Measurements from ENCODE around the gene SFXN5.

DNA sequence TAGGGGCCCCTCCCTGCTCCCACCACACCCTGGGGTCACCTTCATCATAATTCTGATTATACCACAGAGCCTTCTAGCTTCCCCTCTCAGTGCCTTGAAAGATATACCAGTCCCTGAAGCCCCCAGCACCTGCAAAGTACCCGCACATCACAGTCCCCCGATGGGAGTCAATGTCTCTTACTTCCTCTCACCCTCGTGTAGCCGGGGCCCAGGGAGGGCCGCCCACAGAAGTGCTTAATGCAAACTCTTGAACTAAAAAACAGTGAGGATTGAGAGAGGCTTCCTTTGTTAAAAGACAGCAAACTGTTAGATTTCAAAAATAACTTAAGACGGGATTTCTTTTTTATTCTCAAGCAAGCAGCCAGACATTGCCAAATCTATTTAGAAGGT, 76.5 kb downstream of the SFXN5 start:
- no peak for TF ChIP-seq POLR2AphosphoS5 (IDR thresholded peaks at IDR 0.05; ENCODE audit: low read depth, low read length)
- TF ChIP-seq TAF1 (IDR thresholded peaks at IDR 0.05; ENCODE audit: borderline replicate concordance, insufficient read depth, low read length), result no peak
- no peak for TF ChIP-seq FOXP2 (optimal IDR thresholded peaks at IDR 0.05; ENCODE audit: borderline replicate concordance, extremely low read depth, extremely low read length, insufficient read depth)
- no peak for TF ChIP-seq REST (IDR thresholded peaks at IDR 0.05; ENCODE audit: insufficient read depth in 1 of 2, low read depth in 2 of 2, low read length in 2 of 2)
- no peak for TF ChIP-seq SIN3A (IDR thresholded peaks at IDR 0.05; ENCODE audit: borderline replicate concordance, insufficient read depth, low read length)

Data from PFSK-1 (cell line).